Osteoblast (primary cell): ENCODE results near the gene PPM1E. TPM values are rescaled to one million over a fixed set of nuclear protein-coding genes. Genes with fewer than 3 reads are reported as not detected.

Experiments
- DNase-seq: peaks from one replicate; pipeline ENCODE4 v3.0.0; 2011; ENCODE audit warnings: low spot score, mixed read lengths; ENCODE audit not compliant: insufficient read length; ENCODE audit errors: missing footprints
- H2AFZ ChIP-seq: 2 replicates; pipeline ENCODE4 v1.6.0; 2011; ENCODE audit warnings: mild to moderate bottlenecking, low read length
- H3K27ac ChIP-seq: 2 replicates; pipeline ENCODE4 v1.5.1; 2011; ENCODE audit warnings: mild to moderate bottlenecking, low read depth, low read length, moderate library complexity
- H3K27me3 ChIP-seq: 2 replicates; pipeline ENCODE4 v1.6.0; 2012; ENCODE audit warnings: mild to moderate bottlenecking, control low read depth, inconsistent platforms, low read length, moderate library complexity; ENCODE audit not compliant: insufficient read depth
- H3K36me3 ChIP-seq: 2 replicates; pipeline ENCODE4 v1.5.1; 2011; ENCODE audit warnings: mild to moderate bottlenecking, low read length, control low read depth, moderate library complexity; ENCODE audit not compliant: insufficient read depth
- H3K4me1 ChIP-seq: 2 replicates; pipeline ENCODE4 v1.5.1; 2011; ENCODE audit warnings: mild to moderate bottlenecking, low read length, control low read depth, moderate library complexity; ENCODE audit not compliant: insufficient read depth
- H3K4me2 ChIP-seq: 2 replicates; pipeline ENCODE4 v1.6.0; 2011; ENCODE audit warnings: mild to moderate bottlenecking, low read length; ENCODE audit not compliant: insufficient read depth
- H3K4me3 ChIP-seq: fragments of 200-600 bp; sonication (generic); 3 replicates; pipeline ENCODE4 v1.5.1; 2012; ENCODE audit warnings: mild to moderate bottlenecking, low read length, inconsistent platforms; ENCODE audit not compliant: insufficient read depth
- H3K79me2 ChIP-seq: 2 replicates; pipeline ENCODE4 v1.6.0; 2012; ENCODE audit warnings: mild to moderate bottlenecking, low read length, control low read depth, inconsistent platforms; ENCODE audit not compliant: insufficient read depth
- H3K9me3 ChIP-seq: 2 replicates; pipeline ENCODE4 v1.5.1; 2011; ENCODE audit warnings: low read depth, low read length, control low read depth
- H4K20me1 ChIP-seq: 2 replicates; pipeline ENCODE4 v1.6.0; 2012; ENCODE audit warnings: mild to moderate bottlenecking, low read length, control low read depth; ENCODE audit not compliant: insufficient read depth
- total RNA-seq: library from RNA; depleted of rRNA; stranded (reverse); fragments of >200 nt; gene quantifications from 2 replicates; pipeline ENCODE4 v1.2.3, GENCODE V29; 2012
- TF ChIP-seq, protein P1 (sequence below): IDR thresholded peaks from 2 replicates; pipeline ENCODE4 v1.5.1; 2011; ENCODE audit warnings: mild to moderate bottlenecking, low read depth, low read length, moderate library complexity; ENCODE audit errors: extremely low read depth

The PPM1E gene
- total RNA-seq, 1 donor = under 0.01 TPM

DNA sequence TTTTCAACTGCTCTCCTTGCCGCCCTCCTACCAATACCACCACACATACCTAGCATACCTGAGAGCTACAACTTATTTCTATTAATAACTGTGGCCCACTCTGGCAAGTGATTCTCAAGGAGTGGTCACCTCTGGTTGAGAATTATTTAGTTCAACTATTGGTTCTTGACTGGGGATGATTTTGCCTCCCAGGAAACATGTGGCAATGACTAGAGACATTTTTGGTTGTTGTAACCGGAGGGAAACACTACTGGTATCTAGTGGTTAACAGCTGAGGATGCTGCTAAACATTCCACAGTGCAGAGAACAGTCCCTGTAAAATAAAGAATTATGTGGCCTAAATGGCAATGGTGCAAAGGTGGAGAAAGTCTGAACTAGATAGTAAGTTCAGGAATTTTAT lies 254.4 kb downstream of the PPM1E start:
- H3K36me3 ChIP-seq = peaks cover 10% of the 10 kb centered on the region
- H3K27ac ChIP-seq = no peak overlapping the region
- no peaks in the 10 kb centered on the region for H3K4me1 ChIP-seq
- no peak overlapping the region for H3K4me3 ChIP-seq
- H3K9me3 ChIP-seq = no peaks in the 10 kb centered on the region
- DNase-seq = no peak
- no peak overlapping the region for H2AFZ ChIP-seq
- TF ChIP-seq, protein P1, sequence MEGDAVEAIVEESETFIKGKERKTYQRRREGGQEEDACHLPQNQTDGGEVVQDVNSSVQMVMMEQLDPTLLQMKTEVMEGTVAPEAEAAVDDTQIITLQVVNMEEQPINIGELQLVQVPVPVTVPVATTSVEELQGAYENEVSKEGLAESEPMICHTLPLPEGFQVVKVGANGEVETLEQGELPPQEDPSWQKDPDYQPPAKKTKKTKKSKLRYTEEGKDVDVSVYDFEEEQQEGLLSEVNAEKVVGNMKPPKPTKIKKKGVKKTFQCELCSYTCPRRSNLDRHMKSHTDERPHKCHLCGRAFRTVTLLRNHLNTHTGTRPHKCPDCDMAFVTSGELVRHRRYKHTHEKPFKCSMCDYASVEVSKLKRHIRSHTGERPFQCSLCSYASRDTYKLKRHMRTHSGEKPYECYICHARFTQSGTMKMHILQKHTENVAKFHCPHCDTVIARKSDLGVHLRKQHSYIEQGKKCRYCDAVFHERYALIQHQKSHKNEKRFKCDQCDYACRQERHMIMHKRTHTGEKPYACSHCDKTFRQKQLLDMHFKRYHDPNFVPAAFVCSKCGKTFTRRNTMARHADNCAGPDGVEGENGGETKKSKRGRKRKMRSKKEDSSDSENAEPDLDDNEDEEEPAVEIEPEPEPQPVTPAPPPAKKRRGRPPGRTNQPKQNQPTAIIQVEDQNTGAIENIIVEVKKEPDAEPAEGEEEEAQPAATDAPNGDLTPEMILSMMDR = no peak
- H3K4me2 ChIP-seq = no peak overlapping the region
- no peaks in the 10 kb centered on the region for H3K79me2 ChIP-seq
- H3K27me3 ChIP-seq = no peaks in the 10 kb centered on the region
- H4K20me1 ChIP-seq = peaks cover 2% of the 10 kb centered on the region

DNA sequence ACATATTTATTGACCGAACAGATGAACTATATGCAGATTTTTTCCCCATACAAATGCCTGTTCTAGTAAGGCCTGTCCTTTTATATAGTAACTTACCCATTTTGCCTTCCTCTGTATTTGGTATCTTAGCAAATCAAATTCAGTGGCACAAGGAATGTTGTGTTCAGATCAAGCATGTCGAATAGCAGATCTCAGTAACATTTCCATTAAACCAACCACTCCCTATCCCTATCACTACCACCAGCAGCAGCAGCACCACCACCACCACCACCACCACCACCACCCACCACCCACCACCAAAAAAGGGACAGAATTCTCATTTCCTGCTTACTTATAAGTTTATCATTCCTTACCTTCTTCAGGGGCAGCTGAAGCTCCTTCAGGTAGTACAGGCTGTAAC lies 256.3 kb downstream of the PPM1E start:
- Histone ChIP-seq H3K27ac (no peak overlapping the region), H3K4me1 (no peaks in the 10 kb centered on the region), H4K20me1 (peaks cover 2% of the 10 kb centered on the region), H3K4me2 (no peak overlapping the region), H3K36me3 (peaks cover 10% of the 10 kb centered on the region), H3K27me3 (no peaks in the 10 kb centered on the region), H2AFZ (no peak overlapping the region), H3K79me2 (no peaks in the 10 kb centered on the region), H3K9me3 (no peaks in the 10 kb centered on the region), H3K4me3 (no peak overlapping the region)
- TF ChIP-seq, protein P1 = no peak
- no peak for DNase-seq

DNA sequence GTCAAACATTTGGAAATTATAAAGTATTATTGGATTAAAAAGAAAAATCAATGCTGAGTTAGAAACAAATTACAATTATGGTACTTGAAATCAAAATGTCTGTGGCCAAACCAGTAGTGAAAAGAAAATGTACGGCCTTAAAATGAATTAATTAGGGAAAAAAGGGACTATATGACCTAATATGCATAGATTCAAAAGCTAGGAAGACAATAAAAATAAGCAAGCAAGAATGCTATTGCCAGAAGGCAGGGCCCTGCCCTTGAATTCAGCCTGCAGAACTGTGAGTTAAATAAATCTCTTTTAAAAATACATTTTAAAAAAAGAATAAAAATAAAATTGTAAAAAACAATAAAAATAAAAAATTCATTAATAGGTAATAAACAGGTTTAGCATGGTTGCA lies 262.4 kb downstream of the PPM1E start:
- no peak overlapping the region for H2AFZ ChIP-seq
- H3K27ac ChIP-seq = no peak overlapping the region
- H3K36me3 ChIP-seq = no peaks in the 10 kb centered on the region
- H3K4me3 ChIP-seq = no peak overlapping the region
- H3K9me3 ChIP-seq = no peaks in the 10 kb centered on the region
- no peaks in the 10 kb centered on the region for H3K27me3 ChIP-seq
- no peak overlapping the region for H3K4me2 ChIP-seq
- H3K79me2 ChIP-seq = peaks cover 8% of the 10 kb centered on the region
- DNase-seq = no peak
- TF ChIP-seq, protein P1 = no peak
- no peaks in the 10 kb centered on the region for H3K4me1 ChIP-seq
- no peaks in the 10 kb centered on the region for H4K20me1 ChIP-seq

DNA sequence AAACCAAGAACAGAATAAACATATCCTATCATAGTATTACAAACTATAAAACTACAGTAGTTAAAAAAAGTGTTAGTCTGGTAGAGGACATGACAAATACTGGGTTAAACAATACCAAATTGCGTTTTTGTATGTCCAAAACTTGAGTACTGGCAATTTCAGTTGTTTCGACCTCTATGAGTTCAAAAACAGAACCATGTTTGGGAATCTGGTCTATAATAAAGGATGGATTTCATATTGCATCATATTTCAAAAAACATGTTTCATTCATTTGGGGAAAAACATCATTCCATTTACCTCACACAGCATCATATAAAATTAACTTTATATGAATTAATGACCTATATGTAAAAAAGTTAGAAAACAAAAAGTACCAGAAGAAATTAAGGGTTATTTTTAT lies 269.3 kb downstream of the PPM1E start:
- Histone ChIP-seq H3K9me3 (no peaks in the 10 kb centered on the region), H2AFZ (no peak overlapping the region), H3K27me3 (no peaks in the 10 kb centered on the region), H3K4me2 (no peak overlapping the region), H3K27ac (no peak overlapping the region), H3K79me2 (peaks cover 2% of the 10 kb centered on the region), H3K4me1 (no peaks in the 10 kb centered on the region), H3K36me3 (peaks cover 4% of the 10 kb centered on the region), H3K4me3 (no peak overlapping the region), H4K20me1 (no peaks in the 10 kb centered on the region)
- DNase-seq = no peak
- TF ChIP-seq, protein P1 = no peak
